ENCODE data around the gene MMAA.
"Not testable (repeated sequence)": the region's sequence is repeated elsewhere in the genome, so short reads cannot be mapped to it uniquely, and the experiment has no call there.

GRCh38 chr4:145622067-145622466, 2.9 kb downstream of the MMAA start:
- not testable (repeated sequence) for TF ChIP-seq CTCF, EZH2 (IDR thresholded peaks at IDR 0.05)
